SIG-M5 treated with dmso at 0.1 percent for 504 hours (cell line): ENCODE measurements around the gene SHROOM1.

Experiments used
- DNase-seq: peaks from one replicate; lab custom pipeline; 2025; ENCODE audit not compliant: unreplicated experiment; lab: John Stamatoyannopoulos, UW

Gene SHROOM1

GRCh38 chr5:132853790-132854189 lies 23.3 kb upstream of the SHROOM1 start:
- DNase-seq: no peak

GRCh38 chr5:132853323-132853722 lies 22.9 kb upstream of the SHROOM1 start:
- no peak for DNase-seq

GRCh38 chr5:132850066-132850465 lies 19.6 kb upstream of the SHROOM1 start:
- no peak for DNase-seq

GRCh38 chr5:132849347-132849746 lies 18.9 kb upstream of the SHROOM1 start:
- no peak for DNase-seq

GRCh38 chr5:132848270-132848669 lies 17.8 kb upstream of the SHROOM1 start:
- no peak for DNase-seq

GRCh38 chr5:132841305-132841704 lies 10.9 kb upstream of the SHROOM1 start:
- peak; percentile 31 for DNase-seq

- DNase-seq: no peak
These were observed 10.4 kb upstream of the SHROOM1 start for GRCh38 chr5:132840896-132841295.

GRCh38 chr5:132840313-132840712 lies 9.9 kb upstream of the SHROOM1 start:
- no peak for DNase-seq

- peak; percentile 31 for DNase-seq
These were observed 9.2 kb upstream of the SHROOM1 start for GRCh38 chr5:132839426-132840301.

GRCh38 chr5:132838516-132839282 lies 8.3 kb upstream of the SHROOM1 start:
- no peak for DNase-seq

- no peak for DNase-seq
These were observed 7.4 kb upstream of the SHROOM1 start for GRCh38 chr5:132837868-132838267.

GRCh38 chr5:132836852-132837251 lies 6.4 kb upstream of the SHROOM1 start:
- no peak for DNase-seq

- DNase-seq: no peak
These were observed 3.6 kb upstream of the SHROOM1 start for GRCh38 chr5:132834057-132834456.

- DNase-seq: no peak
These were observed 2.2 kb upstream of the SHROOM1 start for GRCh38 chr5:132832612-132833011.

- no peak for DNase-seq
These were observed 831 bp upstream of the SHROOM1 start for GRCh38 chr5:132831095-132831860.

- DNase-seq: peak; percentile 73
These were observed 558 bp downstream of the SHROOM1 start for GRCh38 chr5:132829742-132830435.

GRCh38 chr5:132828846-132829494 lies 1.5 kb downstream of the SHROOM1 start:
- DNase-seq: no peak

- no peak for DNase-seq
These were observed 2.3 kb downstream of the SHROOM1 start for GRCh38 chr5:132827943-132828673.

- no peak for DNase-seq
These were observed 3.9 kb downstream of the SHROOM1 start for GRCh38 chr5:132826424-132827082.
